HG03139 (cell line): ENCODE data around the gene TSR3.

ENCODE experiments used
- ATAC-seq: cut with Tn5 transposase; IDR thresholded peaks from one replicate; pipeline ENCODE4 v1.9.1; 2021; ENCODE audit not compliant: unreplicated experiment

TSR3 gene

DNA sequence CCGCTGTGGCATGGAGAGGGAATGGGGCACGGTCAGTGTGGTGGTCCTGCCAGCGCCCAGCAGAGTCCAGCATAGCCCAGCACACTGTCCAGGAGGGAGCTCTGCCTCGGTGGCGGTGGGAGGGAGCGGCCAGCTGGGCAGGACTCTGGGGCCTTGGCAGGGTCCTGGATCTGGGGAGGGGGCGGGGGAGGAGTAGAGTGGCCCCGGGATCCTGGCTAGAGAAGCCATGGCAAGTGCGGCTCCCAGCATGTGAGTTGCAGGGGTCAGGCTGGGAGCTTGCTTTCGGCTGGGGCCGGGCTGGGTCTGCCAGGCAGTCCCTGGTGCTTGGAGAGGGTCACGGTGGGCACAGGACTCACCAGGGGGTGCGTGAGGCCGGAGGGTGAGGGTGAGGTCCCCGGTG is 3.9 kb upstream of the TSR3 start:
- ATAC-seq: no peak

DNA sequence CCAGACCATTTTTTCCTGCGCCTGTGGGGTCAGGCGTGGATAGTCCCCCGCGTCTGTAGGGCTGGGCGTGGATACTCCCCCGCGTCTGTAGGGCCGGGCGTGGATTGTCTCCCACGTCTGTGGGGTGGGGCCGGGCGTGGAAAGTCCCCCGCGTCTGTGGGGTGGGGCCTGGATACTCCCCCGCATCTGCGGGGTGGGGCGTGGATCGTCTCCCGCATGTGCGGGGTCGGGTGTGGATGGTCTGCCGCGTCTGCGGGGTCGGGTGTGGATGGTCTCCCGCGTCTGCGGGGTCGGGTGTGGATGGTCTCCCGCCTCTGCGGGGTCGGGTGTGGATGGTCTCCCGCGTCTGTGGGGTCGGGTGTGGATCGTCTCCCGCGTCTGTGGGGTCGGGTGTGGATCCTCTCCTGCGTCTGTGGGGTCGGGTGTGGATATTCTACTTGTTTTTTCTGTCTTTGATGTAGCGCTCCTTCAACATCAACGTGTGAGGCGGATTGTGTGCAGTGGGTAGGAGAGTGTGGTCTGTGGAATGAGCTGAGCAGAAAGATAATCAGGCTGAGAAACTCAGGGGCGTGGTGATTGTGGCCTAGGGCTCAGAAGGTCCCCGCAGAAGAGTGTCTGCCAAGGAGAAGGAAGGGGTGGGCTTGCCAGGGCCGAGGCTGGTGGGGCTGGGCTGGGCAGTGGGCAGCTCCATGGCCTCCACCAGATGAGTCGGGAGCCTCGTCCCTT is 3.3 kb upstream of the TSR3 start:
- no peak for ATAC-seq

DNA sequence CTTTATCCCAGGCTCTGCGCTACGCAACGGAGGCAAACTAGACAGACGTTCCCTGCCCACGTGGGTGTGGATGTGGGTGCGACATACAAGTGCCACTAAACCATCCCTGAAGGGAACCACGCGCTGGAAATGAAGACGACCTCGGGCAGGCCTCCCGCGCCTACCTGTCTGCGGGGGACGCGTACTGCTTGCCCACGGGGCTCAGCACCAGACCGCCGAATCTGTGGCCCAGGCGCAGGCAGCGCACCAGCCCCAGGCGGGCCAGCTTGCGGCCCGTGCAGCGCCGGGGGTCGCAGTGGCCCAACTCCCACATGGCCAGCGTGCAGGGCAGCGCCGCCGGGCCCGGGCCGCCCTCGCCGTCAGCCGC is 480 bp downstream of the TSR3 start:
- peak; percentile 6 for ATAC-seq

DNA sequence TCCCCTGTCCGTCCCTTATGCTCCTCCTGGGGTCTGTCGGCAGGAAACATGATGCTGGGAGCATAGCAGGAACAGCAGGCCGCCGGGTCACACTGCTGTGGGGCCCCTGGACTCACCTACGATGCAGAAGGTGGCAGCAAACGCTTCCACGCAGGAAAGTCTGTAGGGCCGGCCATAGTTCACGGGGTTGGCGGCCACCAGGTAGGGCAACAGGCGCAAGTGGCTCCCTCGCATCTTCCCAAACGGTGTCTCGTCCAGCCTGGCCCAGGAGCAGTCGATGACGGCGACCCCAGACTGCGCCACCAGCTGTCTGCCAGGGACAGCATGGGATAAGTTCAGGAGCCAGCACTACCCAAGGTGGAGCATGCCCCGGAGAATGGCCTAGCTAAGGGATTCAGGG is 987 bp downstream of the TSR3 start:
- no peak for ATAC-seq

DNA sequence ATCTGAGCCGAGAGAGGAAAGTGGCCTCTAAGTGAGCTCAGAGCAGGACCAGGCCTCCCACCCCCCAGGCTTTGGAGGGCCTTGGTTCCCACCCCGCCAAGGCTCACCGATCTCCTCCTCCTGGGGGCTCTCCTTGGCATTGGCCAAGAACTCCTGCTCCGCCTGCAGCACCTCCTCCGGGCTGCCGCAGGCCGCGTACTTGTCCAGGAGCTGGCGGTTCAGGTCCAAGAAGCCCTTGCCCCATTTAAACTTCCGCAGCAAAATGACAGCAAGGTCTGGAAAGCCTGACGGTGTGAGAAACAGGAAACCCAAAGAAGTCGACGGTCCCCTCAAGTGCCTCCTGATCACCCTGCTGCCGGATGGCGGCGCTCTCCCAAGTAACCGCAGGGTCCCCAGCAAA is 1.7 kb downstream of the TSR3 start:
- no peak for ATAC-seq

DNA sequence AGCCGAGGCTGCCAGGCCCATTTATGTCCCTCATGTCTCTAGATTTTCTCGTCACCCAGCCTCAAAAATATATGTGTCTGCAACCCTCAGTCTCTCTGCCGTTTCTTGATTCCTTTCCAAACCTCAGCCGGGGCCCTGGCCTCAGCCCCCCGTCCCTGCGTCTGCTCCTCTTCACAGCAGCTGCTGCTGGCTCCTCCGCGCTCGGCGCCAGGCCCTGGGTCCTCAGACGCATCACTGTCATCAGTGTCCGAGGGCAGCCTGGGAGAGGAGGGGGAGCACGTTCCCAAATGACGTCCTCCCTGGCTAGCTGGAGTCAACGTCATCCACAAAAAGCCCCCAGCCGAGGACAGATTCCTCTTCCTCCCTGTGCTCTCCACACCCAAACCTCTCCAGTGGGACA is 2.3 kb downstream of the TSR3 start:
- ATAC-seq: no peak

DNA sequence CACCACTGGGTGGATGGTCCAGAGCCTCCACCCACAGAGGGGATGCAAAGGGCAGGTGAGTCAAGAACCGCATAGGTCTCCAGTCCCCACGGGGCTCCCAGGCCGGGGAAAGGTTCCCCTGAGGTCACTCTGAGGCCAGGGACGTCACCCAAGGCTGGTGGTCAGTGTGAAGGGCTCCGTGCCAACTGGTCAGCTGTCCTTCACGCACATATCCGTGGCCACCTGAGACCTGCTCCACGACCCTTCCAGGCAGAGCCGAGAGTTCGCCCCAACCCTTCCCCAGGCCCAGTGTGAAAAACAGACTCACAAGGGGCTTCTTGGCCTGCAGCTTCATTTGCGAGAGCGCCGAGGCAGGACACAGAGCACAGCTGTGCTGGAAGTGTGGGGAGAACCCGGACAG is 2.8 kb downstream of the TSR3 start:
- ATAC-seq: no peak

DNA sequence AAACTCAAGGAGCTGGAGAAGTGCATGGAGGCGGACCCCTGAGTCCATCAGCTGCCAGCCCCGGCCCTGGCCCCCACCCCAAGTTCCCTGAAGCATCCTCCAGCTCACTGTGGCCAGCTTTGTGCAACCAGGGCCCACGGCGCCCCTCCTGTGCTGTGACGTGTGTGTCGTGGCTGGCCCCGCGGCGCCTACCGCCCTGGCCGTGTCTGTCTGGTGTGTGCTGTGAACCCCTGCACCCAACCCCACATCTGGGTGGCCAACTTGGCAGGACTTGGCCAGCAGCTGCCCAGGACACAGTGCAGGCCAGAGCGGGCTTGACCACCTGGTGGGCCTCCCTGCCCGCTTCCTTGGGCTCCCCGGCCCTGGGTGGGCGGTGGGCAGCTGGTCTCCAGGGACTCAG is 3.2 kb downstream of the TSR3 start:
- ATAC-seq: no peak

DNA sequence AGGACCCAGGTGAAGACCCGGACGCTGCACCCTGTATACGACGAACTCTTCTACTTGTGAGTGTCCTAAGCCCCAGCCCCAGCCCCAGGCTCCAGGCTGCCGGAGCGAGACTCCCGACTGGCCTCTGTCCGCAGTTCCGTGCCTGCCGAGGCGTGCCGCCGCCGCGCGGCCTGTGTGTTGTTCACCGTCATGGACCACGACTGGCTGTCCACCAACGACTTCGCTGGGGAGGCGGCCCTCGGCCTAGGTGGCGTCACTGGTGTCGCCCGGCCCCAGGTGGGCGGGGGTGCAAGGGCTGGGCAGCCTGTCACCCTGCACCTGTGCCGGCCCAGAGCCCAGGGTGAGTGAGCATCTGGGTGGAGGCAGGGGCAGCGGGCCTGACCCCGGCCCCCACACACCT is 3.7 kb downstream of the TSR3 start:
- ATAC-seq: no peak

DNA sequence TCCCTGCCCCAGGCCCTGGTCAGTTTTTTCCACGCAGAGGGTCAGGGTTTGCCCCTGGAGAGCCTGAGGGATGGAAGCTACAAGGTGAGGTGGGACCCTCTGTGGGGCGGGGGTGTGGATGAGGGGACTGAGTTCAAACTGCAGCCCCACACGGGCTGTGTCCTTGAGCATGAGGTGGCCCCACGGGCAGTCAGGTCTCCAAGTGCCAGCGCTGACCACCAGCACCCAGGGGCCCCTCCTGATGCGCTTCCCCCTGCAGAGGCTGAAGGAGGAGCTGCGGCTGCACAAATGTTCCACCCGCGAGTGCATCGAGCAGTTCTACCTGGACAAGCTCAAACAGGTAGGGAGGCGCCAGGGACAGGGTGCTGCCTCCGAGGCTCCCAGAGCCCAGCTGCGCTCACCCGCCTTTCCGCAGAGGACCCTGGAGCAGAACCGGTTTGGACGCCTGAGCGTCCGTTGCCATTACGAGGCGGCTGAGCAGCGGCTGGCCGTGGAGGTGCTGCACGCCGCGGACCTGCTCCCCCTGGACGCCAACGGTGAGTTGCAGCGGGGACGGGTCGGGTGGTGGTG is 4.3 kb downstream of the TSR3 start:
- ATAC-seq: no peak

DNA sequence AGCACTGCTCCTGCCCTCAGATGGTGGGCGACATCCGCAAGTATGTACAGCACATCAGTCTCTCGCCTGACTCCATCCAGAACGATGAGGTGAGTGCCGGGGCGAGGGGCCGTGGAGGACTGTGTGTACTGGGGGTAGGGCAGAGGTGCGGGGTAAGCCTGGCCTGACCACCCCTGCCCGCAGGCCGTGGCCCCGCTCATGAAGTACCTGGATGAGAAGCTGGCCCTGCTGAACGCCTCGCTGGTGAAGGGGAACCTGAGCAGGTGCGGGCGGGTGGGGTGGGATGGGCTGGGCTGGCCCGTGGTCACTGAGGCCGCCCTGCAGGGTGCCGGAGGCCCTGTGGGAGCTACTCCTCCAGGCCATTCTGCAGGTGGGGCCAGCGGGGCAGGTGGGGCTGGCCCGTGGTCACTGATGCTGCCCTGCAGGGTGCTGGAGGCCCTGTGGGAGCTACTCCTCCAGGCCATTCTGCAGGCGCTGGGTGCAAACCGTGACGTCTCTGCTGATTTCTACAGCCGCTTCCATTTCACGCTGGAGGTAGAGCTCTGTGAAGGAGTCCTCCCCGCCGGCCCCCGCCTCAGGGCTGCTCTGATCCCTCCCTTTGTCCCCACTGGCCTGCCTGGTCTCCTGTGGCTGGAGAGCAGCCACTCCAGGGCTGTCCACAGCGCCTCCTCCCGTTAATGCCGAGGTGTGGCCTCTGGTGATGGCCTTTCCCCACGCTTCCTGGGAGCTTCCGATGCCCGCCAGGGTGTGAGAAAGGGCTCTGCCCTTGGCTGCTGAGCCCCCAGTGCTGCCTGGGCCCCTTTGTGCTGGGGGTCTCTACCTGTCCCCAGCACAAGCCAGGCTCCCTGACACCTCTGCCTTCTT is 5.0 kb downstream of the TSR3 start:
- ATAC-seq: no peak

DNA sequence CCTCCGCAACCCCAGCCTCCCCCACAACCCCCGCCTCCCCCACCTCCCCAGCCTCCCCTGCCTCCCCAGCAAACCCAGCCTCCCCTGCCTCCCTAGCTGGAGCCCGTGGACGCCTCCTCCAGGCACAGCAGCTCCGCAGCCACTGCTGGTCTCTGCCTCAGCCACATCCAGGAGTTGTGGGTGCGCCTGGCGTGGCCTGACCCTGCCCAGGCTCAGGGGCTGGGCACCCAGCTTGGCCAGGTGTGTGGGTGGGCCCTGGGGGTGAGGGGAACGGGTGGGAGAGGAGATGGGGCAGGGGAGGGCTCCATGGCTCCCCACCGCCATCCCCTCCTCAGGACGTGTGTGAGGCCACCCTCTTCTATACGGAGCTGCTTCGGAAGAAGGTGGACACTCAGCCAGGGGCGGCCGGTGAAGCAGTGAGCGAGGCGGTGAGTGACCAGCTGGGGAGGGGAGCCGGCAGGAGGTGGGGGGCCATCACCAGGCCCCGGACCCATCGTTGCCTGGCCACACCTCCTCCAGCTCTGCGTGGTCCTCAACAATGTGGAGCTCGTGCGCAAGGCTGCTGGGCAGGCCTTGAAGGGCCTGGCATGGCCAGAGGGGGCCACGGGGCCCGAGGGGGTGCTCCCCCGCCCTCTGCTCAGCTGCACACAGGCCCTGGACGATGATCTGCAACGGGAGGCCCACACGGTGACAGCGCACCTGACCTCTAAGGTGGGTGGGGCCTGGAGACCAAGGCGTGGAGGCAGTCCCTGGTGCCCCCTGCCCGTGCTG is 5.8 kb downstream of the TSR3 start:
- no peak for ATAC-seq

DNA sequence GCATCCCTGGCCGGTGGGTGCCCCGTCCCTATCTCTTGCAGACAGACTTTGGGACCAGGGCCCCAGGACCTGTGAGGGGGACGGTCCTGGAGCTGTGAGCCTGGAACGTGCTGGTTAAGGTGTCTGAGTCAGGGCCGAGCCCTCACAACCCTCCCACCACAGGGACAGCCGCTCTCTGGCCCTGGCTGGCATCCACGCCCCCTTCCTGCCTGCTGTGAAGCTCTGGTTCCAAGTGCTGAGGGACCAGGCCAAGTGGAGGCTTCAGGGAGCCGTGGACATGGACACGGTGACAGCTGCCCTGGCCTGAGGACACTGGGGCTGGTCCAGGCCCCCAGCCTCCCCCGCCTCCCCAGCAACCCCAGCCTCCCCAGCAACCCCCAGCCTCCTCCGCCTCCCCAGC is 6.6 kb downstream of the TSR3 start:
- no peak for ATAC-seq

DNA sequence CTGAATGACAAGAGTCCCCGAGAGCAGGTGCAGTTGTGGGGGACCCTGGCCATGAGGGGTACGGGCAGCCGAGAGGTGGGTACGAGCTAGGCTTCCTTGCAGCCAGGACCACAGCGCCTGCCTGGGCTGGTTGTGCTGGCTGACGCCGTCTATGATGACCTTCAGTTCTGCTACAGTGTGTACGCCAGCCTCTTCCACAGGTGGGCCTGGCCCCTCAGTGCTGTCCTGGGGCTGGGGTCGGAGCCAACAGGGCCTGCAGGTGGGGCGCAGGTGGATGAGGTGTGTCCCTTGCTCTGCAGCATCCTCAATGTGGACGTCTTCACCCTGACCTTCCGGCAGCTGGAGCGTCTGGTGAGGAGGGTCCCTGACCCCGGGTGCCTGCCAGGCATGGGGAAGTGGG is 7.2 kb downstream of the TSR3 start:
- no peak for ATAC-seq

DNA sequence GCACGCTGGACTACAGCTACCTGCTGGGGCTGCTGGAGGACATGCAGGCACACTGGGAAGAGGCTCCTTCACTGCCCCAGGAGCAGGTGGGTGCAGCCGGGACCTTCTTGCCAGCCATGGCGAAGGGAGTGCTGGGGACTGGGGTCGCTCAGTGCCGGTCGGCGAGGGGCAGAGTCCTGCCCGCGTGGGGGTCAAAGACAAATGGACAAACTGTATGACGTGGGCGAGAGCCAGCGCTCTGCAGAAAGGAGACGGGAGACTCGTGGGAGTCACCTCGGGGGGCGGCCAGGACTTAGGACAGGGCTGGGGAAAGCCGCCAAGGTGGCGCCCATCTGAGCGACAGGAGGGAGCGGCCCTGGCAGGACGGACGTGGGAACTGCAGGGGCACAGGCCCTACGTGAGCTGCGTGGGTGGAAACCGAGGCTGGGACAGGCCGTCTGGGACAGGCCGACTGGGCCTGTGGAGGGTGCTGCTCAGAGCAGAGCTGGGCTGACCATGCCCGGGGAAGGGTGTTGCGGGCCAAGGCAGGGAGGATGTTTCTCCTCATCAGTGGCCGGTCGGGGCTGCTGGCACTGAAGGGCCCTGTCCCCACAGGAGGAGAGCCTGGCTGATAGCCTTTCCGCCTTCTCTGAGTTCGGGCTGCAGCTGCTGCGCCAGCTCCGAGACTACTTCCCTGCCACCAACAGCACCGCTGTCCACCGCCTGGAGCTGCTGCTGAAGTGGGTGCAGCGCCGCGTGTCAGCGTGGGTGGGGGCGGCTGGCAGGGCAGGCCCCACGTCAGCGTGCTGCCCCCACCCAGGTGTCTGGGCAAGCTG is 8.0 kb downstream of the TSR3 start:
- no peak for ATAC-seq

DNA sequence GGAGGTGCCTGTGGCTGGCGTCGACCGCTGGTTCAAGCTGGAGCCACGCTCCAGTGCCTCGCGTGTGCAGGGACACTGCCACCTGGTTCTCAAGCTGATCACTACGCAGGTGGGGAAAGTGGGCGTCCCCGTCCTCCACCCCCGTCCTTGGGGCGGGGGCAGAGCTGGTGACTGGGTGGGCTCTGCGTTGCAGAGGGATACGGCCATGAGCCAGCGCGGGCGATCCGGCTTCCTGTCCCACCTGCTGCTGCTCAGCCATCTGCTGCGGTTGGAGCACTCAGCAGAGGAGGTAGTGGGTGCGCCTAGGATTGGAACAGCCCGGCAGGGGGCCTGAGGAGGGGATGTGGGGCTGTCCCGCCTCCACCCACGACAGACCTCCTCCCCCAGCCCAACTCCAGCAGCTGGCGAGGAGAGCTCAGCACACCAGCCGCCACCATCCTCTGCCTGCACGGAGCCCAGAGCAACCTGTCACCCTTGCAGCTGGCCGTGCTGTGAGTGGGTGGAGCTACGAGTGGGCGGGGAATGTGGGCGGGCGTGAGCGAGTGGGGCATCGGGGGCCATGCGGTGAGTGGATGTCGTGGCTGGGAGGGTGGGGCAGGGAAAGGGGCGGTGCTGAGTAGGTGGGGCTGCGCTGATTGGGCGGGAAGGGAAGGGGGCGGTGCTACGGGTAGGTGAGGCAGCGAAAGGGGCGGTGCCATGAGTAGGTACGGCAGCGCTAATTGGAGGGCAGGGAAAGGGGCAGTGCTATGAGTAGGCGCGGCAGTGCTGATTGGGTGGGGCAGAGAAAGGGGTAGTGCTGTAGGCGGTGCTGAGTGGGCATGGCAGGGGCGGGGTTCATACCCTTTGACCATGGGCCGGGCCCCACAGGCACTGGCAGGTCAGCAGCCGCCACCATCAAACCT is 8.9 kb downstream of the TSR3 start:
- ATAC-seq: peak; percentile 84

DNA sequence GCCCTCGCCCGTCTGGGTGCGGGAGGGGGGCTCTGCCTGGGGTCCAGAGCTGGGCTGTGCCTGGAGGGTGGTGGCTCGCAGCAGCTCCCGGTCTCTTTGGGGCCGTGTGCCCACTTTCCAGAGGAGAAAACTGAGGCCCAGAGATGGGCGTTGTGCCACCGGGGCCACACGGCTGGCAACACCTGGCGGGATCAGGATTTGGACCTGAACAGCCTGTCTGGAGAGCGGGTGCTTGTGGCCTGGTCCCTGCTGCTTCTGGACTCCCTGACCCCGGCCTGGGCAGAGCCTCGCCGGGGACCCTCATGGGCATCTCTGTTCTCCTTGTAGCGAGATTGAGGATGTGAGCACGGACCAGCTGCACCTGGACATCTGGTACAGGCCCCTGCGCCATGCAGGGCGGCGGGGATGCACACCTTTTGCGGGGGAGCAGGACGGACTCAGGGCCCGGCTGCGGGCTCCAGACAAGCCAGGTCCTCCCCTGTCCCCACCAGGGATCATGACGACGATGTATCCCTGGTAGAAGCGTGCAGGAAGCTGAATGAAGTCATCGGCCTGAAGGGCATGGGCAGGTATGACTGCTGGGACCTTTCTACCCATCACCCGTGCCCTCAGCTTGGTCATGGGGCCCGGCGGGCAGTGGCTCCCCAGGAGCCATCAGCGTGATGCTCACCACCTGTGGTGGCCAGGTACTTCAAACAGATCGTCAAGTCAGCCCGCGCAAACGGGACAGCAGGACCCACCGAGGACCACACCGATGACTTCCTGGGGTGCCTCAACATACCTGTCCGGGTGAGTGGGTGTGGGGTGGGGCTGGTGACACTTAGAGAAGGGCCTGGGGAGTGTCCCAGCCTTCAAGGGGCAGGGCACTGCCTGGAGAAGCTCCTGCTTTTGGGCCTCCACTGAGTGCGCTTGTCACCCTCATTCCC is 9.9 kb downstream of the TSR3 start:
- no peak for ATAC-seq

DNA sequence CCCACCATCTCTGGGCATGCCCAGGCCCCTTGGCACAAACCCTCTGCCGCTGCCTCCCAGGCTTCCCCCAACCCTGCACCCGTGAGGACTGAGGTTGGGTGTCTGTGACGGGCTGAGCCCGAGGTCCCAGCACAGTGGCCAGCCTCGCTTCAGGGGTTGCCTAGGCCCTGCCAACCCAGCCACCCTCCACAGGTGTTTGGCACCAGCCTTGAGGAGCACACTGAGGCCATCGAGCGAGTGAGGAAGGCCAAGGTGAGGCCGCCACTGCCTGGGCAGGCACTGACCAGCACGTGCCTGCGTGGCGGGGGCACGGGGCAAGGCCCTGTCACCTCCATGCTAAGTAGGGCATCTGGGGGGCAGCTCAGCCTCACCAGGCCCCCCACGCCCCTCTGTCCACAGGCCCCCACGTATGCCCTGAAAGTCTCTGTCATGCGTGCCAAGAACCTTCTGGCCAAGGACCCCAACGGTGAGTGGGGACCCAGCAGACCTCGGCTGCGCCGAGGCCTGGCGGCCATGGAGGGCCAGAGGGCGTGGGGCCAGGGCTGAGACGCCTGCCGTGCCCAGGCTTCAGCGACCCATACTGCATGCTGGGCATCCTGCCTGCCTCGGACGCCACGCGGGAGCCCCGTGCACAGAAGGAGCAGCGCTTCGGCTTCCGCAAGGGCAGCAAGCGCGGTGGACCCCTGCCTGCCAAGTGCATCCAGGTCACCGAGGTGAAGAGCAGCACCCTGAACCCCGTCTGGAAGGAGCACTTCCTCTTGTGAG is 10.8 kb downstream of the TSR3 start:
- no peak for ATAC-seq
